Stimulated activated naive CD8-positive, alpha-beta T cell treated with anti-CD3 and anti-CD28 coated beads, Interleukin-15, Interleukin-2, amounts not matched to agents 100 ng/mL and 50 ng/mL, for 24 hours (primary cell): ENCODE measurements around the gene MS4A2.
"Not testable (repeated sequence)": the region's sequence is repeated elsewhere in the genome, so short reads cannot be mapped to it uniquely, and the experiment has no call there.

Experiments
- H3K27ac Mint-ChIP-seq: one replicate; pipeline ENCODE4 v1.8.0; 2021; ENCODE audit warnings: mild to moderate bottlenecking, mixed read lengths
- H3K27me3 Mint-ChIP-seq: one replicate; pipeline ENCODE4 v1.8.0; 2021; ENCODE audit warnings: mixed read lengths
- H3K36me3 Mint-ChIP-seq: one replicate; pipeline ENCODE4 v1.8.0; 2021; ENCODE audit warnings: low read depth, mixed read lengths
- H3K4me1 Mint-ChIP-seq: one replicate; pipeline ENCODE4 v1.8.0; 2021; ENCODE audit warnings: low read depth, mixed read lengths
- H3K4me3 Mint-ChIP-seq: one replicate; pipeline ENCODE4 v1.8.0; 2021; ENCODE audit warnings: mild to moderate bottlenecking, mixed read lengths
- H3K9me3 Mint-ChIP-seq: one replicate; pipeline ENCODE4 v1.8.0; 2021; ENCODE audit warnings: mixed read lengths

The MS4A2 gene

GRCh38 chr11:60088364-60088763 lies at the start of gene MS4A2:
MS4A2 (plus strand) TSS chr11:60088664; CDS start chr11:60088766, 102 bp downstream.
- Mint-ChIP-seq H3K4me3 (no peak within 1 kb of the TSS), H3K27ac (no peak within 1 kb of the TSS), H3K36me3 (no peaks in the 10 kb centered on the region), H3K27me3 (peaks cover 27% of the 10 kb centered on the region), H3K9me3 (peaks cover 4% of the 10 kb centered on the region), H3K4me1 (no peaks in the 10 kb centered on the region)

- H3K4me3 Mint-ChIP-seq: no peak within 1 kb of the TSS
- H3K27me3 Mint-ChIP-seq: peaks cover 4% of the 10 kb centered on the region
- no peaks in the 10 kb centered on the region for H3K4me1 Mint-ChIP-seq
- no peak within 1 kb of the TSS for H3K27ac Mint-ChIP-seq
- H3K36me3 Mint-ChIP-seq: no peaks in the 10 kb centered on the region
- no peaks in the 10 kb centered on the region for H3K9me3 Mint-ChIP-seq
Measured at GRCh38 chr11:60040109-60040508, 48.4 kb upstream of the MS4A2 start, which contains the start of gene OOSP2. OOSP2 (plus strand) TSS chr11:60040409; CDS start chr11:60040460, 51 bp downstream.

GRCh38 chr11:60050422-60050821 lies 38.0 kb upstream of the MS4A2 start:
- H3K27ac Mint-ChIP-seq, H3K4me1 Mint-ChIP-seq, H3K36me3 Mint-ChIP-seq, H3K9me3 Mint-ChIP-seq, H3K27me3 Mint-ChIP-seq, H3K4me3 Mint-ChIP-seq: not testable (repeated sequence)

- not testable (repeated sequence) for H3K4me3 Mint-ChIP-seq, H3K36me3 Mint-ChIP-seq, H3K27ac Mint-ChIP-seq, H3K9me3 Mint-ChIP-seq, H3K27me3 Mint-ChIP-seq, H3K4me1 Mint-ChIP-seq
Measured at GRCh38 chr11:60050839-60051238, 37.6 kb upstream of the MS4A2 start.

- Mint-ChIP-seq H3K9me3 (peaks cover 8% of the 10 kb centered on the region), H3K27me3 (peaks cover 24% of the 10 kb centered on the region), H3K36me3 (no peaks in the 10 kb centered on the region), H3K4me1 (no peaks in the 10 kb centered on the region), H3K27ac (no peak within 1 kb of the TSS), H3K4me3 (no peak within 1 kb of the TSS)
Measured at GRCh38 chr11:60056349-60056969, 32.0 kb upstream of the MS4A2 start, which contains the start of gene MS4A3. MS4A3 (plus strand) TSS chr11:60056665; CDS start chr11:60061161, 4,496 bp downstream.

- Mint-ChIP-seq H3K36me3 (no peaks in the 10 kb centered on the region), H3K27me3 (peaks cover 20% of the 10 kb centered on the region), H3K9me3 (peaks cover 4% of the 10 kb centered on the region), H3K27ac (no peak overlapping the region), H3K4me1 (no peaks in the 10 kb centered on the region), H3K4me3 (no peak overlapping the region)
Measured at GRCh38 chr11:60059052-60059451, 29.4 kb upstream of the MS4A2 start.

- Mint-ChIP-seq H3K27ac (peak overlapping the region; percentile 51), H3K27me3 (peaks cover 20% of the 10 kb centered on the region), H3K36me3 (no peaks in the 10 kb centered on the region), H3K4me1 (no peaks in the 10 kb centered on the region), H3K4me3 (no peak overlapping the region), H3K9me3 (peaks cover 4% of the 10 kb centered on the region)
Measured at GRCh38 chr11:60059521-60060240, 28.8 kb upstream of the MS4A2 start.

- Mint-ChIP-seq H3K27ac (no peak overlapping the region), H3K36me3 (no peaks in the 10 kb centered on the region), H3K9me3 (peaks cover 4% of the 10 kb centered on the region), H3K4me3 (no peak overlapping the region), H3K4me1 (no peaks in the 10 kb centered on the region), H3K27me3 (peaks cover 6% of the 10 kb centered on the region)
Measured at GRCh38 chr11:60064111-60064510, 24.4 kb upstream of the MS4A2 start.

GRCh38 chr11:60065801-60066200 lies 22.7 kb upstream of the MS4A2 start:
- H3K9me3 Mint-ChIP-seq: no peaks in the 10 kb centered on the region
- H3K4me3 Mint-ChIP-seq: no peak overlapping the region

GRCh38 chr11:60069450-60069849 lies 19.0 kb upstream of the MS4A2 start:
- H3K27me3 Mint-ChIP-seq: peaks cover 14% of the 10 kb centered on the region
- H3K4me1 Mint-ChIP-seq: no peaks in the 10 kb centered on the region
- H3K36me3 Mint-ChIP-seq: no peaks in the 10 kb centered on the region
- no peak overlapping the region for H3K4me3 Mint-ChIP-seq
- H3K9me3 Mint-ChIP-seq: no peaks in the 10 kb centered on the region
- H3K27ac Mint-ChIP-seq: no peak overlapping the region

More at GRCh38 chr11:60065801-60066200, 22.7 kb upstream of the MS4A2 start:
- H3K4me1 Mint-ChIP-seq: no peaks in the 10 kb centered on the region
- peaks cover 11% of the 10 kb centered on the region for H3K27me3 Mint-ChIP-seq
- H3K36me3 Mint-ChIP-seq: no peaks in the 10 kb centered on the region
- no peak overlapping the region for H3K27ac Mint-ChIP-seq

GRCh38 chr11:60071644-60072043 lies 16.8 kb upstream of the MS4A2 start:
- not testable (repeated sequence) for H3K36me3 Mint-ChIP-seq, H3K9me3 Mint-ChIP-seq, H3K4me3 Mint-ChIP-seq, H3K4me1 Mint-ChIP-seq, H3K27ac Mint-ChIP-seq
- H3K27me3 Mint-ChIP-seq: peaks cover 18% of the 10 kb centered on the region

- peaks cover 11% of the 10 kb centered on the region for H3K9me3 Mint-ChIP-seq
- no peaks in the 10 kb centered on the region for H3K36me3 Mint-ChIP-seq
- H3K4me3 Mint-ChIP-seq: no peak overlapping the region
- H3K27me3 Mint-ChIP-seq: peaks cover 11% of the 10 kb centered on the region
- H3K4me1 Mint-ChIP-seq: no peaks in the 10 kb centered on the region
- H3K27ac Mint-ChIP-seq: no peak overlapping the region
Measured at GRCh38 chr11:60077216-60077817, 11.1 kb upstream of the MS4A2 start.

GRCh38 chr11:60077981-60078380 lies 10.5 kb upstream of the MS4A2 start:
- Mint-ChIP-seq H3K27ac (no peak overlapping the region), H3K4me1 (no peaks in the 10 kb centered on the region), H3K4me3 (no peak overlapping the region), H3K9me3 (peaks cover 11% of the 10 kb centered on the region), H3K27me3 (peaks cover 11% of the 10 kb centered on the region), H3K36me3 (no peaks in the 10 kb centered on the region)

- Mint-ChIP-seq H3K9me3 (peaks cover 11% of the 10 kb centered on the region), H3K36me3 (no peaks in the 10 kb centered on the region), H3K4me1 (no peaks in the 10 kb centered on the region), H3K27me3 (peaks cover 11% of the 10 kb centered on the region), H3K4me3 (no peak overlapping the region), H3K27ac (no peak overlapping the region)
Measured at GRCh38 chr11:60078745-60079144, 9.7 kb upstream of the MS4A2 start.

GRCh38 chr11:60080535-60080934 lies 7.9 kb upstream of the MS4A2 start:
- Mint-ChIP-seq H3K36me3 (no peaks in the 10 kb centered on the region), H3K9me3 (peaks cover 11% of the 10 kb centered on the region), H3K27ac (no peak overlapping the region), H3K4me1 (no peaks in the 10 kb centered on the region), H3K4me3 (no peak overlapping the region), H3K27me3 (peaks cover 17% of the 10 kb centered on the region)
